Measurements from ENCODE around the gene CEP126.

CEP126 gene

DNA sequence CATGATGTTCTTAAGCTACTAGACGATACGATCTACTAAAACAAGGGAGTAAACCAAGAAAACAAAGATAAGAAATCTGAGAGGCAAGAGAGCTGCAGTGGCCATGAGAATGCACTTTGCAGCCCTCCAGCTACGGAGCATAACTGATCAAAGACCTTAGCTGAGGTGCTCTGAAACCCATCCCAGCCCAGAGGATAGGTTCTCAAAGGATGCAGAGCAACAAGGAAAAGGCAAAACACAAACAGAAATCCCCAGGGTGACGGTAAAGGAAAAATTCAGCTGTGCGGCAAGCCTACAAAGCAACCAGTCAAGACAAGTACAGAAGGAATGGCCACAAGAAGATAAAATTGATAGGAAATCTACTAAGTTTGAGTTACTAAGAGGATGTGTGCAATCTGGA is 99.9 kb downstream of the CEP126 start:
- no peak for DNase-seq

- DNase-seq = no peak
Observed at GRCh38 chr11:102017026-102017425, 102.2 kb downstream of the CEP126 start.

- no peak for DNase-seq
Observed at GRCh38 chr11:102026217-102026616, 111.4 kb downstream of the CEP126 start.

DNA sequence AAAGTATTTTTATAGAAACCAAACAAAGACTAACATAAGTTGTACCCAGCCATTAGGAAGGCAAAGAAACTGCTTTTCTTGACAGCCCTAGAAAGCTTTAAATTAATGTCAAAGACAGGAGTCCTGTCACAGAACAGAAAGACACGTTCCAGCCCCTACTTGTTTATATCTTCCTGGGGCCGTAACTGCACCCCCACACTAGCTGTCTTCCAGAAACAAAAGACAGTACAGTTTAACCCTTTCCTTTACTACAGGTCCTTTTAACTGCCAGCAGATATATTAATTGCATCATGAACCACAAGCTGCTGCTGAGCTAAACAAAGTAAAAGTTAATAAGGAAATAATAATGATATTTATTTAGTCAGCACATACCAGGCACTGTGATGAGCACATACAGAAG is 112.1 kb downstream of the CEP126 start:
- no peak for DNase-seq

DNA sequence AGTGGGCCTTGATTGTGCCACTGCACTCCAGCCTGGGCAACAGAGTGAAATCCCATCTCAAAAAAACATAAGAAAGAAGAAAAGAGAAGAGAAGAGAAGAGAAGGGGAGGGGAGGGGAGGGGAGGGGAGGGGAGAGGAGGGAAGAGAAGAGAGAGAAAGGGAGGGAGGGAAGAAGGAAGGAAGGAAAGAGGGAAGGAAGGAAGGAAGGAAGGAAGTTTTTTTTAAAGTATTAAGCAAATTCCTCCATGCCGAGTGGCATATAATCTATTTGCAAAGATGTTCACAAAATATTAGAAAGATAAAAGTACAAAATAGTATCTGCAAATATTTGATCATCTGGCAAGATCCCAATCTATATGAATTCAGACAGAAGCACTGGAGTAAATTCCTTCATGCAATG is 121.9 kb downstream of the CEP126 start:
- no peak for DNase-seq

DNA sequence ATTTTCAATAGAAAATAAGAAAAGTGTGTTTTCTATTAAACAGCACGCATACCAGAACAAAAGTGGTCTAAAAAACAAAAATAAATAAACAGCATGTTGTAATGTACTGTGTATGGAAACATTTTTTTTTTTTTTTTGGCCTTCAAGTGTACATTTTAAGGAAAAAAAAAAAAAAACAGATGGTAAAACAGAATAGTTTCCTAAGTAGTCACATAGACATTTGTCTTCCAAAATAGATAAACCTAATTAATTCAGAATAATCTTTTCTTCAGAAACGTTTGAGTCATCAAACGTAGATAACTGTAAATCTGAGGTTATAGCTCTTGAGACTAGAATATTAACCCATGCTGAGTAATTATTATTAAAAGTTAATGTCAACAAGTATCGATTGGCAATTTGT is 132.0 kb downstream of the CEP126 start:
- DNase-seq = no peak

DNA sequence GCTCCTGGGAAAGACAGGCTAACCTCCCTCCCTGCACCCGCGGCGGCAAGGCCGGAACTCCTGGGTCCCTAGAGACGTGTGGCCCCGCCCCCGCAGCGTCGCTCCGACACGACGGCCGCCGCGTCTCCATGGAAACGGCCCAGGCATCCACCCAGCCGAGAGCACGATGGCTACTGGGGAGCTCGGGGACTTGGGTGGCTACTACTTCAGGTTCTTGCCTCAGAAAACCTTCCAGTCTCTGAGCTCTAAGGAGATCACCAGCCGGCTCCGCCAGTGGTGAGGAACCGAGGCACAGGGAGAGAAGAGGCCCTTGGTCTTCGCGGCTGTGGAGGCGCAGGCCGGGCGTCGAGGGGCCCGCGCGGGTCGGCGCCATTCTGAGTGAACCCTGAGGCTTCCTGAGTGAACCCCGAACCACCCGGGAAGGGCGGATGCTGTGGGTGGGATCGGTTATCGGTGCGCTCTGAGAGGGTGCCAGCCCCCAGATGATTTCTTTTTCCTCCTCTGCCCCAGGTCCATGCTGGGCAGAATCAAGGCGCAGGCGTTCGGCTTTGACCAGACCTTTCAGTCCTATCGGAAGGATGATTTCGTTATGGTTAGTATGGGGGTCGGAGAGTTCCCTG is 132.6 kb downstream of the CEP126 start, which contains the start of gene CFAP300:
TSS of gene CFAP300 (plus strand) at position 133 of the 620 bp plus-strand sequence. CDS start at position 167, 34 bp downstream.
- DNase-seq = peak; percentile 90
